Erythroblast (primary cell): ENCODE data around the gene LRRC8C.

Experiments
- GATA1 ChIP-seq: IDR thresholded peaks from 2 replicates; pipeline ENCODE4 v1.6.1; 2011; ENCODE audit warnings: low read depth, mild to moderate bottlenecking, control low read depth, low read length, moderate library complexity
- POLR2A ChIP-seq: IDR thresholded peaks from 2 replicates; pipeline ENCODE4 v1.6.1; 2011; ENCODE audit warnings: mild to moderate bottlenecking, low read length

GRCh38 chr1:89743788-89744187 lies 110.9 kb downstream of the LRRC8C start:
- TF ChIP-seq POLR2A (no peak), GATA1 (no peak)
